CD8-positive, alpha-beta memory T cell (primary cell): ENCODE results near the gene LILRB5. TPM values are rescaled to one million over a fixed set of nuclear protein-coding genes. Genes with fewer than 3 reads are reported as not detected.
A peak's percentile ranks its signal among the peaks of the same experiment; 100 is the strongest.
"Not testable (repeated sequence)": the region's sequence is repeated elsewhere in the genome, so short reads cannot be mapped to it uniquely, and the experiment has no call there.

Experiments
- CTCF ChIA-PET: fragments of 350-600 bp; sonication (Branson Sonifier 250); formaldehyde crosslinking; loops from one replicate; lab custom pipeline; 2021; ENCODE audit warnings: antibody characterized with exemption; lab: Charles Lee
- POLR2A ChIA-PET: fragments of 350-600 bp; sonication (Branson Sonifier 250); formaldehyde crosslinking; loops from one replicate; lab custom pipeline; 2021; ENCODE audit warnings: antibody characterized with exemption; lab: Charles Lee
- DNase-seq, 5 donors: peaks; one replicate each; pipeline versions ENCODE4 v3.0.0 to v3.0.0-alpha.2; 2020 to 2022; ENCODE audit warnings: mixed read lengths in 1 of 5
- H3K27ac ChIP-seq: one replicate; pipeline ENCODE4 v1.7.0; 2013; ENCODE audit warnings: low read depth, mild to moderate bottlenecking, low read length, moderate library complexity
- H3K27me3 ChIP-seq: 2 replicates; pipeline ENCODE4 v1.7.0; 2013; ENCODE audit warnings: low read length, mild to moderate bottlenecking; ENCODE audit not compliant: insufficient read depth, poor library complexity, severe bottlenecking
- H3K36me3 ChIP-seq: 2 replicates; pipeline ENCODE4 v1.7.0; 2013; ENCODE audit warnings: mild to moderate bottlenecking, low read length, moderate library complexity; ENCODE audit not compliant: insufficient read depth
- H3K4me1 ChIP-seq: 2 replicates; pipeline ENCODE4 v1.7.0; 2013; ENCODE audit warnings: mild to moderate bottlenecking, low read length, moderate library complexity; ENCODE audit not compliant: insufficient read depth
- H3K4me3 ChIP-seq: 2 replicates; pipeline ENCODE4 v1.7.0; 2013; ENCODE audit warnings: mild to moderate bottlenecking, low read length
- H3K9me3 ChIP-seq: 2 replicates; pipeline ENCODE4 v1.7.0; 2013; ENCODE audit warnings: mild to moderate bottlenecking, low read length
- H3K27ac Mint-ChIP-seq, 8 donors: one replicate each; pipeline ENCODE4 v1.8.0; 2020 to 2021; ENCODE audit warnings: mixed read lengths in 8 of 8, mild to moderate bottlenecking in 6 of 8, inconsistent platforms in 3 of 8, moderate library complexity in 3 of 8
- H3K27me3 Mint-ChIP-seq, 2 donors: one replicate each; pipeline ENCODE4 v1.8.0; 2020 to 2021; ENCODE audit warnings: mixed read lengths in 2 of 2, mild to moderate bottlenecking in 1 of 2, moderate library complexity in 1 of 2
- H3K36me3 Mint-ChIP-seq, 3 donors: one replicate each; pipeline ENCODE4 v1.8.0; 2020 to 2021; ENCODE audit warnings: mixed read lengths in 3 of 3, inconsistent platforms in 1 of 3, mild to moderate bottlenecking in 1 of 3
- H3K4me1 Mint-ChIP-seq, 3 donors: one replicate each; pipeline ENCODE4 v1.8.0; 2020 to 2021; ENCODE audit warnings: mixed read lengths in 3 of 3, inconsistent platforms in 1 of 3, mild to moderate bottlenecking in 1 of 3
- H3K4me3 Mint-ChIP-seq, 7 donors: one replicate each; pipeline ENCODE4 v1.8.0; 2020 to 2021; ENCODE audit warnings: mixed read lengths in 7 of 7, mild to moderate bottlenecking in 6 of 7, moderate library complexity in 4 of 7, inconsistent platforms in 2 of 7
- H3K9me3 Mint-ChIP-seq, 5 donors: one replicate each; pipeline ENCODE4 v1.8.0; 2020 to 2022; ENCODE audit warnings: mixed read lengths in 5 of 5, mild to moderate bottlenecking in 3 of 5, moderate library complexity in 2 of 5, inconsistent platforms in 1 of 5
- polyA plus RNA-seq: library from polyadenylated mRNA; unstranded; fragments of 300-500 nt; fragmentation: Illumina TruSeq; gene quantifications from one replicate; pipeline ENCODE4 v1.2.3, GENCODE V29; 2021
- total RNA-seq, 2 experiments: library from RNA; stranded (reverse); gene quantifications; one replicate each; pipeline ENCODE4 v1.2.3, GENCODE V29; 2021

The LILRB5 gene
- total and polyA plus RNA-seq, 3 experiments from 2014 or later, result 0.42 to 0.44 TPM; not detected in 1

GRCh38 chr19:54245936-54246335, 11.1 kb downstream of the LILRB5 start:
- no peaks in the 10 kb centered on the region for H3K27me3 ChIP-seq
- H3K4me3 Mint-ChIP-seq, result no peak overlapping the region
- no peaks in the 10 kb centered on the region for H3K9me3 ChIP-seq
- H3K27ac ChIP-seq, result no peak overlapping the region
- CTCF ChIA-PET, result no interaction called here
- DNase-seq, result no peak
- peaks cover 0 to 4% of the 10 kb centered on the region in 2 donors for H3K27me3 Mint-ChIP-seq
- POLR2A ChIA-PET, result no interaction called here
- no peaks in the 10 kb centered on the region for H3K36me3 Mint-ChIP-seq
- no peak overlapping the region for H3K4me3 ChIP-seq
- H3K9me3 Mint-ChIP-seq, result no peaks in the 10 kb centered on the region
- peak overlapping the region in 1 of 8 donors; percentile 38 for H3K27ac Mint-ChIP-seq
- H3K4me1 Mint-ChIP-seq, result peaks cover 9 to 10% (median 10%) of the 10 kb centered on the region in 3 donors
- no peaks in the 10 kb centered on the region for H3K4me1 ChIP-seq
- H3K36me3 ChIP-seq, result no peaks in the 10 kb centered on the region

GRCh38 chr19:54243809-54244208, 13.3 kb downstream of the LILRB5 start:
- H3K9me3 Mint-ChIP-seq, H3K36me3 Mint-ChIP-seq, H3K36me3 ChIP-seq, H3K27me3 ChIP-seq, CTCF ChIA-PET, H3K4me3 Mint-ChIP-seq, H3K4me1 ChIP-seq, DNase-seq, H3K4me3 ChIP-seq, H3K27me3 Mint-ChIP-seq, POLR2A ChIA-PET, H3K9me3 ChIP-seq, H3K27ac ChIP-seq, H3K27ac Mint-ChIP-seq: not testable (repeated sequence)
- H3K4me1 Mint-ChIP-seq, result peaks cover 9 to 10% (median 10%) of the 10 kb centered on the region in 3 donors

GRCh38 chr19:54242646-54243045, 14.4 kb downstream of the LILRB5 start, which contains the start of gene LILRA6:
Gene LILRA6, minus strand, starts transcription at chr19:54242790.
- H3K4me3 ChIP-seq, DNase-seq, H3K4me1 ChIP-seq, POLR2A ChIA-PET, H3K4me1 Mint-ChIP-seq, H3K4me3 Mint-ChIP-seq, H3K27ac ChIP-seq, CTCF ChIA-PET, H3K36me3 Mint-ChIP-seq, H3K9me3 Mint-ChIP-seq, H3K27me3 ChIP-seq, H3K9me3 ChIP-seq, H3K36me3 ChIP-seq, H3K27me3 Mint-ChIP-seq, H3K27ac Mint-ChIP-seq: not testable (repeated sequence)

DNA sequence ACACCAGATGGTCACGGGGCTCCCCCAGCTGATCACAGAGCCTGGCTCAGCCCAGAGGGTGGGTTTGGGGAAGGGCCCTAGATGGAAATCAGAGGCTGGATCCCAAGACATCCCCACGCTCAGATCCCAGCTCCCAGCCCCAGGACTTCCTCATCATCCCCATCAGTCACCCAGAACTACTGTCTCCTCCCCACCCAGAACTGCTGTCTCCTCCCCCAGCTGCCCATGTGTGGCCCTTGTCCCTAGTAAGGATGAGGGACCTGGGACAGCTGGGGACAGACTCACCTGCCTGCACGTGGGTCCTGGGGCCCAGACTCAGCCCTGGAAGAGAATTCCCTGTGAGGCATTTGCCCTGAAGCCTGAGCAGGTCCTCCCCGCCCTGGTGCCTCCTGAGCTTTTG, 14.8 kb downstream of the LILRB5 start:
- CTCF ChIA-PET, H3K9me3 ChIP-seq, H3K36me3 Mint-ChIP-seq, H3K9me3 Mint-ChIP-seq, H3K4me1 Mint-ChIP-seq, H3K27me3 Mint-ChIP-seq, H3K36me3 ChIP-seq, DNase-seq, H3K4me3 Mint-ChIP-seq, H3K27ac ChIP-seq, H3K27me3 ChIP-seq, H3K27ac Mint-ChIP-seq, POLR2A ChIA-PET, H3K4me1 ChIP-seq, H3K4me3 ChIP-seq: not testable (repeated sequence)

- H3K4me1 ChIP-seq, DNase-seq, POLR2A ChIA-PET, H3K27me3 ChIP-seq, H3K4me3 Mint-ChIP-seq, H3K9me3 ChIP-seq, H3K36me3 Mint-ChIP-seq, CTCF ChIA-PET, H3K36me3 ChIP-seq, H3K4me1 Mint-ChIP-seq, H3K4me3 ChIP-seq, H3K9me3 Mint-ChIP-seq, H3K27ac ChIP-seq: not testable (repeated sequence)
- Mint-ChIP-seq H3K27ac (peak overlapping the region in 1 of 8 donors; percentile 47), H3K27me3 (peaks cover 0 to 14% of the 10 kb centered on the region in 2 donors)
Observed at GRCh38 chr19:54240372-54241336, 16.4 kb downstream of the LILRB5 start.

- DNase-seq, H3K27me3 ChIP-seq, H3K4me1 Mint-ChIP-seq, H3K36me3 Mint-ChIP-seq, H3K36me3 ChIP-seq, CTCF ChIA-PET, H3K27ac ChIP-seq, H3K4me3 Mint-ChIP-seq, H3K4me1 ChIP-seq, H3K9me3 Mint-ChIP-seq, H3K9me3 ChIP-seq, POLR2A ChIA-PET, H3K4me3 ChIP-seq: not testable (repeated sequence)
- peak overlapping the region in 1 of 8 donors; percentile 29 for H3K27ac Mint-ChIP-seq
- peaks cover 2 to 18% of the 10 kb centered on the region in 2 donors for H3K27me3 Mint-ChIP-seq
Observed at GRCh38 chr19:54239491-54240371, 17.3 kb downstream of the LILRB5 start.

DNA sequence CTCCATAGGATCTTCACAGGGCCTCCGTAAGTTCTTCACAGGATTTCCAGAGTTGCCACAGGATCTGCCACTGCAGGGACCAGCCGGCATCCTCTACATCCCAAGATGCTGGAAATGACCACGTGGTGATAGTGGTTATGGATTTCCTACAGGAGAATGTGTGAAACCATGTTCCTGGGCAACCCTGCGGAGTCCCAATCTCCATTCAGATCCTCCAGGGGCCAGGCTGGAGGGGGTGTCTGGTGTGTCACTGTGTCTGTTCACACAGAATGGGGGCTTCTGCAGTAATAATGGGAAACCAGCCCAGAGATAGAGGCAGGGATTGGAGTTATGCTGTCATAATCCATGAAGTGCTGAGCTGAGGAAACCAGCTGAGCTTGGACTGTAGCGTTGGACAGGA, 23.1 kb downstream of the LILRB5 start:
- no peaks in the 10 kb centered on the region for H3K9me3 ChIP-seq
- no peak overlapping the region for H3K27ac ChIP-seq
- Mint-ChIP-seq H3K36me3 (no peaks in the 10 kb centered on the region), H3K9me3 (peaks cover 0 to 2% (median 0%) of the 10 kb centered on the region in 5 donors), H3K27me3 (peaks cover 8 to 35% of the 10 kb centered on the region in 2 donors), H3K4me3 (no peak overlapping the region), H3K27ac (no peak overlapping the region), H3K4me1 (peaks cover 0 to 4% (median 3%) of the 10 kb centered on the region in 3 donors)
- H3K27me3 ChIP-seq, result no peaks in the 10 kb centered on the region
- no peak overlapping the region for H3K4me3 ChIP-seq
- no peaks in the 10 kb centered on the region for H3K36me3 ChIP-seq
- peaks cover 4% of the 10 kb centered on the region for H3K4me1 ChIP-seq
- POLR2A ChIA-PET, result interaction anchor here (1.0 kb wide), 1 partner anchor 60 kb away, joined by 3 read pairs; no protein-coding TSS in a partner anchor
- CTCF ChIA-PET, result no interaction called here
- no peak for DNase-seq
